Measurements from ENCODE around the gene EGF.
"Not testable (repeated sequence)": the region's sequence is repeated elsewhere in the genome, so short reads cannot be mapped to it uniquely, and the experiment has no call there.

EGF gene

GRCh38 chr4:110039164-110039563 lies 126.5 kb downstream of the EGF start:
- not testable (repeated sequence) for DNase-seq (ENCODE audit: low spot score)

GRCh38 chr4:110041735-110042134 lies 129.1 kb downstream of the EGF start:
- DNase-seq (ENCODE audit: low spot score), result no peak

GRCh38 chr4:110042545-110043517 lies 130.1 kb downstream of the EGF start:
- DNase-seq (ENCODE audit: low spot score), result no peak

GRCh38 chr4:110046588-110047049 lies 133.9 kb downstream of the EGF start:
- DNase-seq (ENCODE audit: low spot score), result peak; percentile 15

- peak; percentile 63 for DNase-seq (ENCODE audit: low spot score)
Measured at GRCh38 chr4:110049951-110050925, 137.6 kb downstream of the EGF start.

GRCh38 chr4:110055158-110055768 lies 142.6 kb downstream of the EGF start:
- DNase-seq (ENCODE audit: low spot score), result no peak

- DNase-seq (ENCODE audit: low spot score), result no peak
Measured at GRCh38 chr4:110058677-110059076, 146.0 kb downstream of the EGF start.

GRCh38 chr4:110059556-110060191 lies 147.0 kb downstream of the EGF start:
- no peak for DNase-seq (ENCODE audit: low spot score)

GRCh38 chr4:110061076-110061475 lies 148.4 kb downstream of the EGF start:
- no peak for DNase-seq (ENCODE audit: low spot score)
